Stomach (tissue), 4 donors: Measurements from ENCODE around the gene F10.

ENCODE experiments used
- EP300 ChIP-seq: sonication (generic); formaldehyde crosslinking; IDR thresholded peaks from one replicate; pipeline ENCODE4 v1.6.1; 2017; ENCODE audit warnings: antibody characterized with exemption
- POLR2A ChIP-seq, 4 donors: fragments of 450-650 bp; IDR thresholded peaks; one replicate each; pipeline ENCODE4 v1.6.1; 2016; ENCODE audit warnings: antibody characterized with exemption in 4 of 4, control low read depth in 2 of 4, mild to moderate bottlenecking in 1 of 4, moderate library complexity in 1 of 4
- POLR2AphosphoS5 ChIP-seq, 3 donors: sonication (generic); formaldehyde crosslinking; IDR thresholded peaks; one replicate each; pipeline ENCODE4 v1.6.1; 2016; ENCODE audit warnings: antibody characterized with exemption in 3 of 3
- TF ChIP-seq, protein P1 (sequence below), 7 experiments: fragments of 450-650 bp in 4 of 7; fragments of 200-600 bp in 3 of 7; sonication (generic) in 3 of 7; IDR thresholded peaks; one replicate each; pipeline ENCODE4 v1.5.1; 2016 to 2019; ENCODE audit warnings: antibody characterized with exemption in 7 of 7, control low read depth in 2 of 7, mild to moderate bottlenecking in 1 of 7

DNA sequence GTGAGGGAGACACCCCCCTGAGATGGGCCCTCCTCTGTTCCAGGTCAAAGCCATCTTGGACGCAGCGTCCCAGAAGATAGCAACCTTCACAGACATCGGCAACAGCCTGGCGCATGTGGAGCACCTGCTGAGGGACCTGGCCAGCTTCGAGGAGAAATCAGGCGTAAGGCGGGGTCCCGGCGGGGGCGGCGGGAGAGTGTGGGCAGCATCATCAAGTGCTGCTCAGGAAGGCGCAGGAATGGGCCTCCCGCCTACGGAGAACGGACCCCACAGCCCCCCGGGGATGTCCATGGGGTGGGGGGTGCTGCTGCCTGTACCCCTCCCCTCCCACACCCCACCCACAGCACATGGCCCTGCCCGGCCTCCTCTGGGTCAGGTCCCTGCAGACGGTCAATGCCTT lies 48.2 kb upstream of the F10 start:
- TF ChIP-seq EP300 (no peak), POLR2AphosphoS5 (IDR thresholded peaks at IDR 0.05) (no peak), POLR2A (IDR thresholded peaks at IDR 0.05) (no peak)
- TF ChIP-seq, protein P1, sequence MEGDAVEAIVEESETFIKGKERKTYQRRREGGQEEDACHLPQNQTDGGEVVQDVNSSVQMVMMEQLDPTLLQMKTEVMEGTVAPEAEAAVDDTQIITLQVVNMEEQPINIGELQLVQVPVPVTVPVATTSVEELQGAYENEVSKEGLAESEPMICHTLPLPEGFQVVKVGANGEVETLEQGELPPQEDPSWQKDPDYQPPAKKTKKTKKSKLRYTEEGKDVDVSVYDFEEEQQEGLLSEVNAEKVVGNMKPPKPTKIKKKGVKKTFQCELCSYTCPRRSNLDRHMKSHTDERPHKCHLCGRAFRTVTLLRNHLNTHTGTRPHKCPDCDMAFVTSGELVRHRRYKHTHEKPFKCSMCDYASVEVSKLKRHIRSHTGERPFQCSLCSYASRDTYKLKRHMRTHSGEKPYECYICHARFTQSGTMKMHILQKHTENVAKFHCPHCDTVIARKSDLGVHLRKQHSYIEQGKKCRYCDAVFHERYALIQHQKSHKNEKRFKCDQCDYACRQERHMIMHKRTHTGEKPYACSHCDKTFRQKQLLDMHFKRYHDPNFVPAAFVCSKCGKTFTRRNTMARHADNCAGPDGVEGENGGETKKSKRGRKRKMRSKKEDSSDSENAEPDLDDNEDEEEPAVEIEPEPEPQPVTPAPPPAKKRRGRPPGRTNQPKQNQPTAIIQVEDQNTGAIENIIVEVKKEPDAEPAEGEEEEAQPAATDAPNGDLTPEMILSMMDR (IDR thresholded peaks at IDR 0.05), result no peak
